D721Med (cell line): ENCODE results near the gene LIMD2.

Experiments
- DNase-seq: peaks from one replicate; pipeline ENCODE4 v3.0.0; 2011; ENCODE audit warnings: low spot score; ENCODE audit not compliant: insufficient read length
- FAIRE-seq: peaks from 2 replicates; lab custom pipeline; 2011; peaks lifted over from hg19 to GRCh38; lab: Jason Lieb, UNC
- CTCF ChIP-seq: IDR thresholded peaks from 2 replicates; pipeline ENCODE4 v1.5.1; 2012; ENCODE audit warnings: mild to moderate bottlenecking, control low read depth; ENCODE audit not compliant: insufficient read depth; ENCODE audit errors: missing control alignments

Gene LIMD2

GRCh38 chr17:63704836-63705235, 4.9 kb upstream of the LIMD2 start:
- TF ChIP-seq CTCF = no peak
- FAIRE-seq = no peak
- DNase-seq = no peak

GRCh38 chr17:63704259-63704576, 4.3 kb upstream of the LIMD2 start:
- TF ChIP-seq CTCF = no peak
- DNase-seq = no peak
- FAIRE-seq = no peak

GRCh38 chr17:63703556-63704258, 3.8 kb upstream of the LIMD2 start:
- TF ChIP-seq CTCF = no peak
- DNase-seq (no peak), FAIRE-seq (no peak)

- TF ChIP-seq CTCF = no peak
- DNase-seq (no peak), FAIRE-seq (no peak)
Measured at GRCh38 chr17:63703029-63703428, 3.1 kb upstream of the LIMD2 start.

- FAIRE-seq (no peak), DNase-seq (no peak)
- no peak for TF ChIP-seq CTCF
Measured at GRCh38 chr17:63702721-63703015, 2.7 kb upstream of the LIMD2 start.

GRCh38 chr17:63701868-63702720, 2.2 kb upstream of the LIMD2 start:
- no peak for TF ChIP-seq CTCF
- FAIRE-seq (no peak), DNase-seq (no peak)

GRCh38 chr17:63701456-63701820, 1.5 kb upstream of the LIMD2 start:
- FAIRE-seq = no peak
- DNase-seq = no peak
- TF ChIP-seq CTCF = no peak
